Measurements from ENCODE around the gene NDST1.

GRCh38 chr5:150516011-150516410 is 8.1 kb downstream of the NDST1 start:
- TF ChIP-seq CTCF (IDR thresholded peaks at IDR 0.05 in 2 of 3, conservative IDR thresholded peaks at IDR 0.05 in 1 of 3; ENCODE audit: borderline replicate concordance in 1 of 3, insufficient read depth in 1 of 3, low read depth in 2 of 3, low read length in 2 of 3) (no peak), POLR2AphosphoS5 (IDR thresholded peaks at IDR 0.05; ENCODE audit: low read depth, low read length) (no peak), EZH2 (IDR thresholded peaks at IDR 0.05) (no peak), POLR2A (IDR thresholded peaks at IDR 0.05; ENCODE audit: borderline replicate concordance, extremely low read depth, insufficient read depth, insufficient read length) (no peak), ZFX (IDR thresholded peaks at IDR 0.05) (no peak), EZH2phosphoT487 (IDR thresholded peaks at IDR 0.05; ENCODE audit: borderline replicate concordance) (no peak), SP1 (IDR thresholded peaks at IDR 0.05; ENCODE audit: low read depth) (no peak), REST (IDR thresholded peaks at IDR 0.05; ENCODE audit: low read depth) (no peak), ELF1 (IDR thresholded peaks at IDR 0.05; ENCODE audit: borderline replicate concordance, low read depth) (no peak), ATF3 (IDR thresholded peaks at IDR 0.05) (no peak), CEBPB (IDR thresholded peaks at IDR 0.05; ENCODE audit: low read depth) (no peak), RAD21 (IDR thresholded peaks at IDR 0.05; ENCODE audit: low read depth) (no peak)
